T-helper 1 cell (primary cell): ENCODE measurements around the gene TMEM88.
"Not testable (repeated sequence)": the region's sequence is repeated elsewhere in the genome, so short reads cannot be mapped to it uniquely, and the experiment has no call there.

Experiments
- DNase-seq, 5 donors: peaks; one replicate each; pipeline ENCODE4 v3.0.0-alpha.2; 2012 to 2020
- total RNA-seq, 4 donors: gene quantifications; one replicate each; lab custom pipeline; 2026; lab: John Stamatoyannopoulos, UW

Gene TMEM88
- 3.2 to 9.7 (median 8.0) reads per million in 4 donors for total RNA-seq

GRCh38 chr17:7854851-7855659, at the start of gene TMEM88:
Gene TMEM88 (plus strand): TSS chr17:7855066. CDS start chr17:7855075, 9 bp downstream.
- no peak for DNase-seq

- DNase-seq, result no peak
Measured at GRCh38 chr17:7806587-7806986, 48.3 kb upstream of the TMEM88 start.

- DNase-seq, result no peak
Measured at GRCh38 chr17:7807206-7807605, 47.7 kb upstream of the TMEM88 start.

- DNase-seq, result no peak
Measured at GRCh38 chr17:7809086-7809790, 45.6 kb upstream of the TMEM88 start.

GRCh38 chr17:7809791-7810343, 45.0 kb upstream of the TMEM88 start:
- not testable (repeated sequence) for DNase-seq

- DNase-seq, result no peak
Measured at GRCh38 chr17:7811251-7811650, 43.6 kb upstream of the TMEM88 start.

- no peak for DNase-seq
Measured at GRCh38 chr17:7814969-7815368, 39.9 kb upstream of the TMEM88 start.

- DNase-seq, result no peak
Measured at GRCh38 chr17:7816926-7817642, 37.8 kb upstream of the TMEM88 start.

GRCh38 chr17:7817643-7817964, 37.3 kb upstream of the TMEM88 start:
- no peak for DNase-seq

- no peak for DNase-seq
Measured at GRCh38 chr17:7818026-7818425, 36.8 kb upstream of the TMEM88 start.

- no peak for DNase-seq
Measured at GRCh38 chr17:7818746-7819645, 35.9 kb upstream of the TMEM88 start.

- no peak for DNase-seq
Measured at GRCh38 chr17:7820231-7820630, 34.6 kb upstream of the TMEM88 start.

GRCh38 chr17:7822126-7822525, 32.7 kb upstream of the TMEM88 start:
- DNase-seq, result no peak

GRCh38 chr17:7823581-7824001, 31.3 kb upstream of the TMEM88 start:
- DNase-seq, result no peak

GRCh38 chr17:7824021-7824924, 30.6 kb upstream of the TMEM88 start:
- no peak for DNase-seq

- no peak for DNase-seq
Measured at GRCh38 chr17:7825206-7825990, 29.5 kb upstream of the TMEM88 start.

GRCh38 chr17:7830616-7831015, 24.2 kb upstream of the TMEM88 start:
- no peak for DNase-seq

- DNase-seq, result no peak
Measured at GRCh38 chr17:7831233-7831632, 23.6 kb upstream of the TMEM88 start.

GRCh38 chr17:7832431-7832830, 22.4 kb upstream of the TMEM88 start:
- DNase-seq, result no peak
